DND-41 (cell line): ENCODE results near the gene TRNAU1AP.
"Not testable (repeated sequence)": the region's sequence is repeated elsewhere in the genome, so short reads cannot be mapped to it uniquely, and the experiment has no call there.

Experiments
- CTCF ChIP-seq: IDR thresholded peaks from 2 replicates; pipeline ENCODE4 v1.5.1; 2012; ENCODE audit warnings: borderline replicate concordance, low read length, moderate library complexity, mild to moderate bottlenecking; ENCODE audit not compliant: poor library complexity, severe bottlenecking; ENCODE audit errors: extremely low read depth
- EZH2 ChIP-seq: IDR thresholded peaks from 3 replicates; pipeline ENCODE4 v1.6.1; 2012; ENCODE audit warnings: borderline replicate concordance, low read depth, mild to moderate bottlenecking, moderate library complexity, low read length, inconsistent platforms; ENCODE audit not compliant: severe bottlenecking

GRCh38 chr1:28522537-28522936 lies 30.3 kb upstream of the TRNAU1AP start:
- not testable (repeated sequence) for TF ChIP-seq EZH2, CTCF
